K562 (cell line): ENCODE results near the gene KNTC1. TPM values are rescaled to one million over a fixed set of nuclear protein-coding genes. Genes with fewer than 3 reads are reported as not detected.

Experiments
- ARNT ChIP-seq, 2 experiments: fragments of 450-650 bp; IDR thresholded peaks; 2 replicates each; pipeline ENCODE4 v1.6.1; 2016; ENCODE audit warnings: mild to moderate bottlenecking in 1 of 2
- CBFA2T2 ChIP-seq: fragments of 450-650 bp; conservative IDR thresholded peaks from 2 replicates; pipeline ENCODE4 v1.6.1; 2017; ENCODE audit warnings: mild to moderate bottlenecking
- CXXC5 ChIP-seq: fragments of 250-450 bp; sonication (Bioruptor Pico); IDR thresholded peaks from 2 replicates; pipeline ENCODE4 v1.8.0; 2022; ENCODE audit warnings: inconsistent platforms, mild to moderate bottlenecking, moderate library complexity
- DPF2 ChIP-seq: fragments of 450-650 bp; IDR thresholded peaks from 2 replicates; pipeline ENCODE4 v1.6.1; 2016
- FOSL1 ChIP-seq: fragments of 200-800 bp; sonication (Bioruptor generic); conservative IDR thresholded peaks from 2 replicates; pipeline ENCODE4 v1.6.1; 2016; ENCODE audit warnings: missing genetic modification characterization, missing compliant biosample characterization
- FOXA1 ChIP-seq: fragments of 450-650 bp; IDR thresholded peaks from 2 replicates; pipeline ENCODE4 v1.6.1; 2016; ENCODE audit warnings: mild to moderate bottlenecking, borderline replicate concordance
- FOXA3 ChIP-seq, 2 experiments: fragments of 450-650 bp in 1 of 2; sonication (generic) in 1 of 2; formaldehyde crosslinking; IDR thresholded peaks in 1 of 2; conservative IDR thresholded peaks in 1 of 2; 2 replicates each; pipeline versions ENCODE4 v1.4.0 to v1.8.0; 2020 to 2022; ENCODE audit warnings: mild to moderate bottlenecking in 2 of 2, missing genetic modification reagents in 1 of 2
- FOXM1 ChIP-seq, 2 experiments: fragments of 450-650 bp in 1 of 2; sonication (generic) in 1 of 2; formaldehyde crosslinking in 1 of 2; IDR thresholded peaks; 2 replicates each; pipeline versions ENCODE4 v1.6.1 to v1.9.0; 2017 to 2022; ENCODE audit warnings: low read depth in 2 of 2, mild to moderate bottlenecking in 2 of 2, missing genetic modification reagents in 1 of 2, moderate library complexity in 1 of 2
- GTF3C2 ChIP-seq: IDR thresholded peaks from 3 replicates; pipeline ENCODE4 v1.6.1; 2011; ENCODE audit warnings: borderline replicate concordance, mild to moderate bottlenecking, moderate library complexity; ENCODE audit not compliant: insufficient read length; ENCODE audit errors: extremely low read depth
- ID3 ChIP-seq, 2 experiments: fragments of 250-450 bp in 1 of 2; fragments of 450-650 bp in 1 of 2; sonication (Bioruptor Pico) in 1 of 2; IDR thresholded peaks; 2 replicates each; pipeline versions ENCODE4 v1.6.1 to v1.8.0; 2016 to 2021; ENCODE audit warnings: mild to moderate bottlenecking in 2 of 2, moderate library complexity in 2 of 2, missing compliant biosample characterization in 1 of 2, missing genetic modification characterization in 1 of 2
- MTA2 ChIP-seq: fragments of 450-650 bp; IDR thresholded peaks from 2 replicates; pipeline ENCODE4 v1.6.1; 2016; ENCODE audit warnings: low read depth
- NCOR1 ChIP-seq: fragments of 450-650 bp; IDR thresholded peaks from 2 replicates; pipeline ENCODE4 v1.6.1; 2016; ENCODE audit warnings: mild to moderate bottlenecking, moderate library complexity
- RAD51 ChIP-seq: fragments of 450-650 bp; IDR thresholded peaks from 2 replicates; pipeline ENCODE4 v1.7.1; 2016; ENCODE audit warnings: low read depth, mild to moderate bottlenecking, borderline replicate concordance
- TEAD4 ChIP-seq, 2 experiments: sonication (generic) in 1 of 2; formaldehyde crosslinking in 1 of 2; IDR thresholded peaks; 2 replicates each; pipeline versions ENCODE4 v1.6.1 to v1.8.0; 2012 to 2022; ENCODE audit warnings: borderline replicate concordance in 1 of 2, inconsistent platforms in 1 of 2, low read length in 1 of 2, mild to moderate bottlenecking in 1 of 2, missing genetic modification reagents in 1 of 2
- TRIM24 ChIP-seq, 2 experiments: fragments of 450-650 bp; IDR thresholded peaks; 2 replicates each; pipeline ENCODE4 v1.6.1; 2016
- ZKSCAN8 ChIP-seq: fragments of 200-800 bp; sonication (Bioruptor generic); IDR thresholded peaks from 2 replicates; pipeline ENCODE4 v1.6.1; 2016; ENCODE audit warnings: missing genetic modification characterization, missing compliant biosample characterization
- ZNF609 ChIP-seq: sonication (generic); formaldehyde crosslinking; IDR thresholded peaks from 2 replicates; pipeline ENCODE4 v1.8.1; 2023; ENCODE audit warnings: missing genetic modification reagents, mild to moderate bottlenecking, borderline replicate concordance
- polyA plus RNA-seq, 8 experiments: library from polyadenylated mRNA; depleted of rRNA in 4 of 8; stranded (reverse) in 5 of 8; unstranded in 3 of 8; fragments of >200 nt; fragmentation: Nextera tagmentation in 2 of 8; fragmentation: Illumina TruSeq in 1 of 8; extraction: Ambion mirVana in 2 of 8; extraction: Trizol in 1 of 8; gene quantifications; 2 replicates each; pipeline versions ENCODE4 v1.2.1 to v1.2.3, GENCODE V29; 2011 to 2014; ENCODE audit warnings: inconsistent platforms in 1 of 8, missing spikeins in 1 of 8
- total RNA-seq, 7 experiments: library from RNA; depleted of rRNA in 6 of 7; stranded (reverse); fragments of >200 nt in 6 of 7; fragmentation: Illumina TruSeq in 2 of 7; extraction: Trizol in 2 of 7; gene quantifications; 2 replicates each; pipeline versions ENCODE4 v1.2.1 to v1.2.3, GENCODE V29; 2011 to 2021; ENCODE audit warnings: low replicate concordance in 1 of 7

KNTC1 gene
- total and polyA plus RNA-seq, 9 of the 15 experiments (the other 6 are each of a cell fraction or from before 2014, with no cell fraction given): 38.9 to 135 (median 99.6) TPM

GRCh38 chr12:122489038-122489437, 38.0 kb upstream of the KNTC1 start (continued):
- TF ChIP-seq TEAD4 (IDR thresholded peaks at IDR 0.05; ENCODE audit: low read length) (peak; percentile 84), TEAD4 (CRISPR knock-in tag; IDR thresholded peaks at IDR 0.05; ENCODE audit: borderline replicate concordance) (no peak), CXXC5 (CRISPR knock-in tag) (peak; percentile 14; the same call in 1 of the 2 replicates), MTA2 (peak; percentile 81), TRIM24 (IDR thresholded peaks at IDR 0.05) (peak; percentile 44 to 64; a peak in 3 of 4 replicates), ZKSCAN8 (CRISPR knock-in tag) (no peak), NCOR1 (peak; percentile 88), DPF2 (peak; percentile 75), FOXA1 (peak; percentile 44; the same call in 1 of the 2 replicates), RAD51 (no peak), FOXA3 (CRISPR knock-in tag; conservative IDR thresholded peaks at IDR 0.05 in 1 of 2, IDR thresholded peaks at IDR 0.05 in 1 of 2) (peak; percentile 87 to 90), ZNF609 (CRISPR knock-in tag) (0 out of 2 replicates have a peak, but pooled peaks have one; percentile 48), ID3 (CRISPR knock-in tag; IDR thresholded peaks at IDR 0.05) (no peak), ID3 (tag; IDR thresholded peaks at IDR 0.05) (peak; percentile 71; the same call in 1 of the 2 replicates), CBFA2T2 (peak; percentile 86), ARNT (IDR thresholded peaks at IDR 0.05) (0 out of 4 replicates have a peak, but pooled peaks of 1 of the 2 experiments have one; percentile 51), GTF3C2 (no peak), FOXM1 (IDR thresholded peaks at IDR 0.05; ENCODE audit: low read depth) (peak; percentile 78; the same call in 1 of the 2 replicates), FOXM1 (CRISPR knock-in tag; IDR thresholded peaks at IDR 0.05; ENCODE audit: low read depth) (no peak), FOSL1 (peak; percentile 35; the same call in 1 of the 2 replicates)
